CD4-positive, CD25-positive, alpha-beta regulatory T cell (primary cell): Measurements from ENCODE around the gene NHSL1. TPM values are rescaled to one million over a fixed set of nuclear protein-coding genes. Genes with fewer than 3 reads are reported as not detected.

Experiments
- ATAC-seq, 2 donors: fragments of 150-1000 bp; cut with Tn5 transposase; one replicate each; pipeline ENCODE4 v1.10.0; 2021; ENCODE audit warnings: low read depth in 2 of 2, moderate number of reproducible peaks in 2 of 2, moderate library complexity in 1 of 2
- DNase-seq, 3 donors: peaks; one replicate each; pipeline versions ENCODE4 v3.0.0 to v3.0.0-alpha.2; 2012 to 2022; ENCODE audit warnings: mixed read lengths in 1 of 3
- H3K27ac ChIP-seq: one replicate; pipeline ENCODE4 v1.7.0; 2013; ENCODE audit warnings: mild to moderate bottlenecking, low read length; ENCODE audit not compliant: insufficient read depth, poor library complexity, severe bottlenecking
- H3K27me3 ChIP-seq: one replicate; pipeline ENCODE4 v1.7.0; 2013; ENCODE audit warnings: low read length; ENCODE audit not compliant: control insufficient read depth, insufficient read depth
- H3K36me3 ChIP-seq: one replicate; pipeline ENCODE4 v1.7.0; 2013; ENCODE audit warnings: mild to moderate bottlenecking, low read length, moderate library complexity; ENCODE audit not compliant: control insufficient read depth, insufficient read depth
- H3K4me1 ChIP-seq: 2 replicates; pipeline ENCODE4 v1.7.0; 2013; ENCODE audit warnings: mild to moderate bottlenecking, low read length; ENCODE audit not compliant: insufficient read depth, control insufficient read depth, poor library complexity, severe bottlenecking
- H3K4me3 ChIP-seq: one replicate; pipeline ENCODE4 v1.7.0; 2013; ENCODE audit warnings: low read depth, mild to moderate bottlenecking, low read length, moderate library complexity
- H3K9me3 ChIP-seq, 2 experiments: 1 replicate in 1 of 2; 2 replicates in 1 of 2; pipeline ENCODE4 v1.7.0; 2013; ENCODE audit warnings: low read length in 2 of 2, mild to moderate bottlenecking in 1 of 2, moderate library complexity in 1 of 2; ENCODE audit not compliant: control insufficient read depth in 2 of 2
- H3K27ac Mint-ChIP-seq, 3 donors: one replicate each; pipeline ENCODE4 v1.8.0; 2020 to 2022; ENCODE audit warnings: mild to moderate bottlenecking in 3 of 3, mixed read lengths in 3 of 3, moderate library complexity in 2 of 3
- H3K27me3 Mint-ChIP-seq: one replicate; pipeline ENCODE4 v1.8.0; 2022; ENCODE audit warnings: mild to moderate bottlenecking, mixed read lengths
- H3K36me3 Mint-ChIP-seq: one replicate; pipeline ENCODE4 v1.8.0; 2020; ENCODE audit warnings: mixed read lengths
- H3K4me1 Mint-ChIP-seq, 4 donors: one replicate each; pipeline ENCODE4 v1.8.0; 2020 to 2022; ENCODE audit warnings: mixed read lengths in 4 of 4, mild to moderate bottlenecking in 1 of 4
- H3K4me3 Mint-ChIP-seq, 4 donors: one replicate each; pipeline ENCODE4 v1.8.0; 2020 to 2022; ENCODE audit warnings: mild to moderate bottlenecking in 4 of 4, mixed read lengths in 4 of 4, moderate library complexity in 3 of 4
- H3K9me3 Mint-ChIP-seq, 7 donors: one replicate each; pipeline ENCODE4 v1.8.0; 2020 to 2022; ENCODE audit warnings: mixed read lengths in 7 of 7, mild to moderate bottlenecking in 3 of 7, moderate library complexity in 2 of 7
- polyA plus RNA-seq, 4 donors: library from polyadenylated mRNA; unstranded; fragments of 300-500 nt; fragmentation: Illumina TruSeq; gene quantifications; one replicate each; pipeline ENCODE4 v1.2.3, GENCODE V29; 2021
- total RNA-seq: library from RNA; stranded (reverse); gene quantifications from one replicate; pipeline ENCODE4 v1.2.3, GENCODE V29; 2022

Gene NHSL1
- total and polyA plus RNA-seq, 5 donors from 2014 or later = 0.03 TPM; not detected in 4

DNA sequence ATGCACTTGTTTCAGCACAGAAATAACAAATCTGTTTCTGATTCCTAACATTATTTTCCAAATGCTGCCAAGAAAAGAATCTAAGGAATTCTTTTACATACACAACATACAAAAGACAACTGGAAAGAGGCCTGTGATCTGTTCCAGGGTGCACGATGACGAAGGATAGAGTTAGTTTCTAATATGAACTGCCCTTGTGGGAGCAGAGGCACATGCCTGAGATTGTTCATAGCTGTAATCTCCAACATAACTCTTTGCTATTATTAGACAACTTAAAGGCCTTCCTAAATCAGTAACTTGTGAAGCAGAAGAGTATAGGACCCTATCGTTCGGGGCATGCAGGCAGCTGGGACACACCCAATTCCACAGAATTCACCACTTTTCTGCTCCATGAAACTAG, 41.2 kb upstream of the NHSL1 start:
- Histone ChIP-seq H3K36me3 (no peaks in the 10 kb centered on the region), H3K4me1 (no peaks in the 10 kb centered on the region), H3K27ac (no peak overlapping the region), H3K9me3 (no peaks in the 10 kb centered on the region), H3K4me3 (no peak overlapping the region), H3K27me3 (peaks cover 2% of the 10 kb centered on the region)
- Mint-ChIP-seq H3K27me3 (peaks cover 18% of the 10 kb centered on the region), H3K27ac (peak overlapping the region in 1 of 3 donors; percentile 32), H3K4me3 (no peak overlapping the region), H3K9me3 (peaks cover 0 to 2% (median 0%) of the 10 kb centered on the region in 7 donors), H3K4me1 (no peaks in the 10 kb centered on the region), H3K36me3 (no peaks in the 10 kb centered on the region)
- no peak for DNase-seq
- ATAC-seq = no peak

DNA sequence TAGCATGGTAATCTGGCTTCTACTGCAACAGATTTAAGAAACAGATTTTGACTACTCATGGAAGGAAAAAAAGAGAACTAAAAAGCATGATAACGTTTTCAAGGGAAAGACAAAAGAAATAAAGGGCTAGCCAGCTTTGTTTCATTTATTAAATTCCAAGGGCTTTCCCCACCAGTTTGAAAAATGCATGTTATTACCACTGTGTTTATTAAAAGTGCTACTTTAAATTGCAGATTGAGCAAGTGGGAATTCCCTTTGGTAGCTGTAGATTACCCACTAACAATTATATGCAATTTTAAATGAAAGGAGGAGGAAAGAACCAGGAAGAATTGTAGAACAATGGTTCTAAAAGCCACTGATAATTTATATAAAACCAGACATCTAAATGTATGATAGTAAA, 40.6 kb upstream of the NHSL1 start:
- H3K27me3 ChIP-seq = peaks cover 2% of the 10 kb centered on the region
- peaks cover 0 to 2% (median 0%) of the 10 kb centered on the region in 7 donors for H3K9me3 Mint-ChIP-seq
- no peaks in the 10 kb centered on the region for H3K4me1 Mint-ChIP-seq
- H3K36me3 Mint-ChIP-seq = no peaks in the 10 kb centered on the region
- no peaks in the 10 kb centered on the region for H3K4me1 ChIP-seq
- H3K27ac Mint-ChIP-seq = no peak overlapping the region
- H3K36me3 ChIP-seq = no peaks in the 10 kb centered on the region
- no peaks in the 10 kb centered on the region for H3K9me3 ChIP-seq
- no peak overlapping the region for H3K27ac ChIP-seq
- no peak overlapping the region for H3K4me3 Mint-ChIP-seq
- H3K4me3 ChIP-seq = no peak overlapping the region
- no peak for DNase-seq
- ATAC-seq = no peak
- H3K27me3 Mint-ChIP-seq = peaks cover 20% of the 10 kb centered on the region

DNA sequence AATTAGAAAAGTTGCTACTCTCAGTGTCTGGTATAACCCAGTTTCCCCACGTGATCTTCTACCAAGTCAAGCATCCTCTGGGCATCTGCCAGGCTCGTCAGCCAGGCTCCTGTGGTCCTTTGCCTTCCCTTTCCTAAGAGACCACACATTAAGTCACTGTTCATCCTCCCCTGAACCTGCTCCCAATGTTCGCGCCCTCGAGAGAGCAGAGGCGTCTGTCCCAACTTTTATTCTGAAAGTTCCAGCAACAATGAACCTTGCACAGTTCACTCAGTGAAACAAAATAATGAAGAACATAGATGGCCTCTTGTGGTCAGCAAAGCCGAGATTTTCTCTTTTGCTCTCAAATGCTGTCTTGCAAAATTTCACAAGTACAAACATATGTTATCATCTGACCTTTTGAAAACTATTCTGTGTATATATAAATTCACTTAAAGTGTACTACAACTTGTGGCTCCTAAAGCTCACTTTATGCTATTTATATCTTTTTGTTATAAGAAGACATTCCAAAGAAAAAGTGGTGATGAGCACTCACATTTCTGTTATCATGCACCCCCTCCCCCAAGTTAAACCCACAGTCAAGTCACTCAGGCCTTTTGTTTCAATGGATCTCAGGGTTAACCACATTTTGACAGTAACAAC, 39.2 kb upstream of the NHSL1 start:
- Histone ChIP-seq H3K27me3 (peaks cover 2% of the 10 kb centered on the region), H3K9me3 (no peaks in the 10 kb centered on the region), H3K4me1 (no peaks in the 10 kb centered on the region), H3K27ac (no peak overlapping the region), H3K4me3 (no peak overlapping the region), H3K36me3 (no peaks in the 10 kb centered on the region)
- DNase-seq (no peak), ATAC-seq (no peak)
- H3K4me3 Mint-ChIP-seq = no peak overlapping the region
- peaks cover 23% of the 10 kb centered on the region for H3K27me3 Mint-ChIP-seq
- H3K36me3 Mint-ChIP-seq = no peaks in the 10 kb centered on the region
- peaks cover 0 to 2% (median 0%) of the 10 kb centered on the region in 7 donors for H3K9me3 Mint-ChIP-seq
- H3K27ac Mint-ChIP-seq = no peak overlapping the region
- no peaks in the 10 kb centered on the region for H3K4me1 Mint-ChIP-seq

DNA sequence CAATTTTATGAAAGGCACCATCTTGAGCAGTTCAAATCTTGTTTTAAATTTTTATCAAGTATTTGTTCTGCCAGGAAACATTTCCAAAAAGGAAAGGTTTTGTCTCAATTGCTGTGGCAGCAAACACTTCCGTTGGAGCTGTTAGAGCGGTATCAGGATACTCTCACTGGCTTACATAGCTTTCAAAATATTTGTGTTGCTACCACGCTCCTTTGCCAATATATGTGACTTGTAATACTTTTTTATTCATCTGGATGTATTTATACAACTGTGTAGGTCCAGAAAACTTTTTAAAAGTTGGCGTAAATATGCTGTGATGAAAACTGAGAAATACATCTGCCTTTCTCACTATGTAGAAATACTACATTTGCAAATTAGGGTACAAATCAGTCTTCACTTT, 37.8 kb upstream of the NHSL1 start:
- H3K27me3 ChIP-seq = no peaks in the 10 kb centered on the region
- no peaks in the 10 kb centered on the region for H3K36me3 Mint-ChIP-seq
- H3K4me1 Mint-ChIP-seq = no peaks in the 10 kb centered on the region
- no peak for ATAC-seq
- H3K4me1 ChIP-seq = no peaks in the 10 kb centered on the region
- H3K9me3 ChIP-seq = no peaks in the 10 kb centered on the region
- H3K4me3 ChIP-seq = no peak overlapping the region
- H3K27ac ChIP-seq = no peak overlapping the region
- H3K9me3 Mint-ChIP-seq = peaks cover 0 to 3% (median 0%) of the 10 kb centered on the region in 7 donors
- peaks cover 24% of the 10 kb centered on the region for H3K27me3 Mint-ChIP-seq
- no peaks in the 10 kb centered on the region for H3K36me3 ChIP-seq
- no peak overlapping the region for H3K4me3 Mint-ChIP-seq
- H3K27ac Mint-ChIP-seq = no peak overlapping the region
- DNase-seq = no peak

DNA sequence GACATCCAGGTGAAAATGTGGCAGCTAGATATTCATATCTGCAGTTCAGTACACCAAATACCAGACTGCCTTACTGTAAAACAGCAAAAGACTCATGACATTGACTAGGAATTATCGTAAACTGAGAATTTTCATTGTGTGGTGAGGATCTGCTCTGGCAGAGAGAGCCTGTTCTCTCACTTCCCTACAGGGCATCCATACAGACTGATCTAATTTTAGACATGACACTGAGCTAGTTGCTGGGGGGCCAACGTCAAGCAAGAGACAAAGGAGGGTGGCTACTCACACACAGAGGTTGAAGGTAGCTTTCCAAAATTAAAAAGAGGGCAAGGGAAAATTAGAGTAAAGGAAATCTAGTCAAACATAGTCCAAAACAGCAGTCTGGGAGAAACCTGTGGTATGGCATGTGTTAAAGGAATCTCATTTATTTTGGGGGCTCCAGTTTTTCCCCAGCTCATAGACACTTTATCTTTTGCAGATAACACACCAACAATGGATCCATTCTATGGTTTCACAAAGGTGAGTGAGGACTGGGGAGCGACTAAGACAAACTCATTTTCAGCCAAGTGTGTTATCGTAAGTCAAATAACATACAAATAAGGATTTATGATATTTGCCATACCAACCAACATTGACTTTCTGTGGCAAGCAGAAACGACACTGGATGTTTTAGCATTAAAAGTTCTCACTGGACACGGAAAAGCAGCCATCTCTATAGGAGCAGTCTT, 36.6 kb upstream of the NHSL1 start:
- no peaks in the 10 kb centered on the region for H3K36me3 Mint-ChIP-seq
- H3K9me3 ChIP-seq = no peaks in the 10 kb centered on the region
- H3K27me3 ChIP-seq = peaks cover 9% of the 10 kb centered on the region
- peak overlapping the region in 1 of 3 donors; percentile 8 for H3K27ac Mint-ChIP-seq
- DNase-seq = no peak
- no peak overlapping the region for H3K4me3 Mint-ChIP-seq
- no peaks in the 10 kb centered on the region for H3K4me1 Mint-ChIP-seq
- no peak overlapping the region for H3K4me3 ChIP-seq
- no peak overlapping the region for H3K27ac ChIP-seq
- peaks cover 28% of the 10 kb centered on the region for H3K27me3 Mint-ChIP-seq
- no peak for ATAC-seq
- H3K9me3 Mint-ChIP-seq = peaks cover 0 to 6% (median 0%) of the 10 kb centered on the region in 7 donors
- no peaks in the 10 kb centered on the region for H3K4me1 ChIP-seq
- no peaks in the 10 kb centered on the region for H3K36me3 ChIP-seq

DNA sequence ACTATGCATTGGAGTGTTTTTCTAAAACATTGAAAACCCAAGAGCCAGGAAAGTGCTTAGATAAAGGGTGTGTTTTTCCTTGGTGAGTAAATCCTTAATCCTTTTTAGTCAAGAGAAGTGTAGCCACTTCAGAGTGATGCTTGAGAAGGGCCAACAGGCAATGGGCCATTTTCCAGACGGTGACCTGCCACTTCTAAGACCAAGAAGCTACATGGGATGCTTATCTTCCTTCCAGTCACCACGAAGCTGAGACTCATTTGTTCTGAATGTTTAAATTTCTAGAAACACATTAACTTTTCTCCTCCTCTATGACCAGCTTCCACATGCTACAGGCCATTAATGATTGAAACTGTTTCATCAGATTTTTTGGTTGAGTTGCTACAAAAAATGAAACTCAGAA, 34.4 kb upstream of the NHSL1 start:
- no peaks in the 10 kb centered on the region for H3K36me3 Mint-ChIP-seq
- DNase-seq (no peak), ATAC-seq (no peak)
- peaks cover 9% of the 10 kb centered on the region for H3K27me3 ChIP-seq
- no peak overlapping the region for H3K4me3 Mint-ChIP-seq
- peaks cover 0 to 6% (median 0%) of the 10 kb centered on the region in 7 donors for H3K9me3 Mint-ChIP-seq
- H3K4me3 ChIP-seq = no peak overlapping the region
- no peaks in the 10 kb centered on the region for H3K4me1 ChIP-seq
- no peaks in the 10 kb centered on the region for H3K4me1 Mint-ChIP-seq
- H3K27ac Mint-ChIP-seq = no peak overlapping the region
- no peaks in the 10 kb centered on the region for H3K36me3 ChIP-seq
- peaks cover 37% of the 10 kb centered on the region for H3K27me3 Mint-ChIP-seq
- H3K27ac ChIP-seq = no peak overlapping the region
- H3K9me3 ChIP-seq = no peaks in the 10 kb centered on the region

DNA sequence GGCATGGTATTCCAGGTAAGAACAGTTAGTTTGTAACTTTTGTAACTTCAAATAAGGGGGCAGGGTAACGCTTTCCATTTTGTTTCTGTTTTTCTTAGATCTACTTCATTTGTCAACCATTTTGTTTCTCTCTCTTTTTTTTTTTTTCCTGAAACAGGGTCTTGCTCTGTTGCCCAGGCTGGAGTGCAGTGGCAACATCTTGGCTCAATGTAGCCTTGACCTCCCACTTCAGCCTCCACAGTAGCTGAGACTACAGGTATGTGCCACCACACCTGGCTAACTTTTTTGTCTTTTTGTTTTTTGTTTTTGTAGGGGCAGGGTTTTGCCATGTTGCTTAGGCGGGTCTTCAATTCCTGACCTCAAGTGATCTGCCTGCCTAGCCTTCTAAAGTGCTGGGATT, 32.1 kb upstream of the NHSL1 start:
- peaks cover 36% of the 10 kb centered on the region for H3K27me3 Mint-ChIP-seq
- Histone ChIP-seq H3K9me3 (no peaks in the 10 kb centered on the region), H3K27me3 (peaks cover 9% of the 10 kb centered on the region), H3K27ac (no peak overlapping the region), H3K4me3 (no peak overlapping the region), H3K4me1 (no peaks in the 10 kb centered on the region), H3K36me3 (no peaks in the 10 kb centered on the region)
- H3K36me3 Mint-ChIP-seq = no peaks in the 10 kb centered on the region
- DNase-seq (no peak), ATAC-seq (no peak)
- H3K4me3 Mint-ChIP-seq = no peak overlapping the region
- no peak overlapping the region for H3K27ac Mint-ChIP-seq
- H3K4me1 Mint-ChIP-seq = no peaks in the 10 kb centered on the region
- H3K9me3 Mint-ChIP-seq = peaks cover 0 to 6% (median 0%) of the 10 kb centered on the region in 7 donors

DNA sequence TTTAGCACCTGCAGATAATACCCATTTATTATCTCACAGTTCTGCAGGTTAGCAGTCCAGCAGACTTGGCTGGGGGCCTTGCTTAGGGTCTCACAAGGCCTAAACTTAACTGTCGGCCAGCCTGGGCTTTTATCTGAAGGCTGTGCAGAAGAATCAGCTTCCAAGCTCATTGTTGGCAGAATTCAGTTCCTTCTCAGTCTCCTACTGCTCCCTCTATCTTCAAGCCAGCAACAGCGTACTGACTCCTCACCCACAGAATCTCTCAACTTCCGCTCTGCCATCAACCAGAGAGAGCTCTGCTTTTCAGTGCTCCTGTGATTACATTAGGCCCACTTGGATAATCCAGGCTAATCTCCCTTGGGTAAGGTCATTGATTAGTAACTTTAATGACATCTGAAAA, 30.2 kb upstream of the NHSL1 start:
- no peaks in the 10 kb centered on the region for H3K36me3 Mint-ChIP-seq
- Histone ChIP-seq H3K27ac (no peak overlapping the region), H3K27me3 (peaks cover 10% of the 10 kb centered on the region), H3K4me1 (no peaks in the 10 kb centered on the region), H3K4me3 (no peak overlapping the region), H3K36me3 (no peaks in the 10 kb centered on the region), H3K9me3 (no peaks in the 10 kb centered on the region)
- H3K4me1 Mint-ChIP-seq = no peaks in the 10 kb centered on the region
- no peak overlapping the region for H3K4me3 Mint-ChIP-seq
- DNase-seq (no peak), ATAC-seq (no peak)
- H3K9me3 Mint-ChIP-seq = peaks cover 0 to 4% (median 0%) of the 10 kb centered on the region in 7 donors
- H3K27me3 Mint-ChIP-seq = peaks cover 32% of the 10 kb centered on the region
- H3K27ac Mint-ChIP-seq = no peak overlapping the region
